AG20443 (cell line): ENCODE measurements around the gene TMED5.

ENCODE experiments used
- DNase-seq: peaks from one replicate; pipeline ENCODE4 v3.0.0; 2012; ENCODE audit warnings: low spot score, mixed read lengths

The TMED5 gene

DNA sequence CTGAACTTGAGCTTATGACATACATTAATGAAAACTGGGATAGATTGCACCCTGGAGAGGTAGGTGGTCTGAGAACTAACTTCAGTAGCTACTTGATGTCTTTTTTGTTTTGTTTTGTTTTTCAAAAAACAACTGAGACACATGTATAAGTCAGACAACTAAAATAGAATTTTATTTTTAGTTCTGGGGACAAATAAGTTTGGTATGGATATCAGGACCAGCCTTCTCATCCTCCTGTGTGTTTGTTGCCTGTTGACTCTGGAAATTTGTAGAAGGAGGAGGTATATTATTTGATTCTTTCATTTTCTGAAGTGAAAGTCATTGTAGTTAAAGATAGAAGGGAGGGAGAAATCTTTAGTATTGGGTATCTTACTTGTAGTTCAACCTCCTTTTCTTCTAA lies 59.6 kb downstream of the TMED5 start:
- DNase-seq: no peak

DNA sequence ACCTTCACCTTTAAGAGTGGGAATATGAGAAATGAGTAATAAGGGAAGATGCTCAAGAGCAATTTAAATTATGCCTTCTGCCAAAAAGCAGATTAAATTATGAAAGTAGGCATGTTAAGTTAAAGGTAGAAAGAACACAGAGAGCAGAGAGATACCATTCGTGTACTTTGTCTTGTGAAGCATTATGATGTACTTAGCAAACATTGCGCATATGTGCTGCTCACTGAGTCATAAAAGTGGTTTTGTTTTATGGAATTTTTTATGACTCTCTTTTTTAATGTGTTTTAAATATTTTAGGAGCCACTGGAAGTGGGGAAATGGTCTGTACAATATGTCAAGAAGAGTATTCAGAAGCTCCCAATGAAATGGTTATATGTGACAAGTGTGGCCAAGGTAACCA lies 65.8 kb downstream of the TMED5 start:
- DNase-seq: no peak

DNA sequence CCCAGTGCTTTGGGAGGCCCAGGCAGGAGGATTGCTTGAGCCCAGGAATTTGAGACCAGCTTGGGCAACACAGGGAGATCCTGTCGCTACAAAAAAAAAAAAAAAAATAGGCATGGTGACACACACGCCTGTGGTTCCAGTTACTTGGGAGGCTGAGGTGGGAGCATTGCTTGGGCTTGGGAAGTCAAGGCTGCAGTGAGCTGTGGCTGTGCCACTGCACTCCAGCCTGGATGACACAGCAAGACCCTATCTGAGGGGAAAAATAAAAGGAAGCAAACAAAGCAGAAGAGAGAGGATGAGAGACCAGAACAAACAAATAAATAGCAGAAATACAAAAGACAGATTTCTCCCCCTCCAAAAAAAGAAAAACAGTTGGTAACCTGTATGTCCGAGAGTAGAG lies 67.1 kb downstream of the TMED5 start:
- DNase-seq: no peak

DNA sequence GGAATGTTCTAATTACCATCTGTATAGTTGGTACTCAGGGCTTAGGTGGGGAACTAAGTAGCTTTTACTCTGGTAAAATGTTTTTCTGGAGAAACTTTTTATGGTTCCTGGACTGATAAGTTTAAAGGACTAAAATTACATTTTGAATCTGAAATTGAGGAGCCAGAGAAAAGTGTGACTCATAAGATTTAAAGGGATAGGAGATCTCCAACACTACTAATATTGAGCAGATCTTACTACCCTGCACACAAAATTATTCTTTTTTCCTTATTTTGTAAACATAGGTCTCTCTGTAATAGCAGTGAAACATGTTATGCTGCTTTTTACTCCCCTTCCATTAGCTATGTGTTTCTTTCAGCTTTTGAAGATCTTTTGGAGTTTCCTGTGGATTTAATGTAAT lies 68.7 kb downstream of the TMED5 start:
- no peak for DNase-seq

DNA sequence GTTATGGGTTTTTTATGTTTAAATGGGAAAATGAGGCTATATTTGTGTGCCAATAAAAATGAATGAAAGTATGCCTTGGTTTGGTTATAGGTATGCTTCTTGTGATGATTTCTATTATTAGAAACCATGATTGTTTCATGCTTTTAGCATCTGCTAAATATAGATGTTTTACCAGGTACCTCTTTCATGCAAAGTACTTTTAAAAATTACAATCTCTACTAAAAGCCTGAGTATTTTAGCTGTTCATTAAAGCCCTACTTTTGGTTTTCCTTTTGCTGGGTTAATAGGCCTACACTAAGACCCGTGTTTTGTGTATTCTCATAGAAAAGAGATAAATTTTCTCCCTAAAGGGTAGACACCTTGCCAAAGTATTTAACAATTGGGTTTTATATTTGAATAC lies 69.1 kb downstream of the TMED5 start:
- no peak for DNase-seq

DNA sequence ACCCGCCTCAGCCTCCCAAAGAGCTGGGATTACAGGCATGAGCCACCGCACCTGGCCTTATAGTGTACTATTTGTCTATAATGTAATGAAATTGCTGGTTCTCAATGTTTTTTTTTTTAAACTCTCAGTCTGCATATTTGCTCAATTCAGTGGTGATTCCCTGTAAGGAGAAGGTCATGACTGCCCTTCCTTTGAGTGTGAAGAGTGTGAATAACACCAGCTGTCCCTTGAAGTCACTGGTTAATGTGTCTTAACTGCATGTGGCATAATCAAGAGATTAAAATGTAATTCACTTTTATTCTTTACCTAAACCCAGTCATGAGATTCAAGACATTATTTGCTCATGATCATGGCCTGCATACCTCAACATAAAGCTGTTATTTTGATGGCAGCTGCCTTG lies 70.6 kb downstream of the TMED5 start:
- DNase-seq: no peak

DNA sequence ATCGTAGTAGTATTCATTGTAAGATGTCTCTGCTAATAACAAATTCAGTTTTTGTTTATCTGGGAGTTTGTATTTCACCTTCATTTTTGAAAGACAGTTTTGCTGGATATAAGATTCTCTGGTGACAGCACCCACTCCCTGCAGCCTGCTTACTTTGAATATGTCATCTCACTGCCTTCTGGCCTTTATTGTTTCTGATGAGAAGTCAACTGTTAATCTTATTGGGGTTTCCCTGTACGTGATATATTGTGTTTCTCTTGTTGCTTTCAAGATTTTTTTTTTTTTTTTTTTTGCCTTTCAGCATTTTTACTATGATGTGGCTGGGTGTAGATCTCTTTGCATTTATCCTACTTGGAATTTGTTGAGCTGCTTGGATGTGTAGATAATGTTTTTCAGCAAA lies 71.9 kb downstream of the TMED5 start:
- DNase-seq: no peak

DNA sequence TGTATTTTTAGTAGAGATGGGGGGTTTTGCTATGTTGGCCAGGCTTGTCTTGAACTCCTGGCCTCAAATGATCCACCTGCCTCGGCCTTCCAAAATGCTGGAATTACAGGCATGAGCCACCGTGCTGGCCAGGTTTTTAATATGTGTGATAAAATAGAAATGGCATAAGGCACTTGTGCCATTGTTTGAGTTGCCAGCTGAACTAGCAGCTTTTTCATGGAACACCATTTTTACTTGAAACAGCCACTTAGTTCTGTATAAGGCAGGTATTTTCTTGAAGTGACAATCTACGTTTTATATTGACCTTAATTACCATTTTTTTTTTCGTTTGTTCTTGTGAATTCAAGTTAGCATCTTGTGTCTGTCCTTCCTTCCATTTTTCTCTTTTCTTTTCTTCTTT lies 72.8 kb downstream of the TMED5 start:
- DNase-seq: no peak

DNA sequence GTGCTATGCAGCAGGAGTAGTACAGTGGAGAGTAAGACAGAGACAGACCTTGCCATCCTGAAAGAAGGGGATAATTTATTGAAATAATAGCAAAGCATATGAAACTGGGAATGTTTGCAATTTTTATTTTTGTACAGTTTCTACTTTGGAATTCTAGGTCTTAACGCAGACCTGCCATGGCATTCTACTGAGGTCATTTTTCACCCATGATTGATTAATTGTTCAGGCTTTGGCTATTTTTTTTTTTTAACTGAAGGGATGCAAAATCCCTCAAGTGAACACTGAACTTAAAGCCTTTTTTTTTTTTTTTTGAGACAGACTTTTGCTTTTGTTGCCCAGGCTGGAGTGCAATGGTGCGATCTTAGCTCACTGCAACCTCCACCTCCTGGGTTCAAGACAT lies 74.0 kb downstream of the TMED5 start:
- no peak for DNase-seq

DNA sequence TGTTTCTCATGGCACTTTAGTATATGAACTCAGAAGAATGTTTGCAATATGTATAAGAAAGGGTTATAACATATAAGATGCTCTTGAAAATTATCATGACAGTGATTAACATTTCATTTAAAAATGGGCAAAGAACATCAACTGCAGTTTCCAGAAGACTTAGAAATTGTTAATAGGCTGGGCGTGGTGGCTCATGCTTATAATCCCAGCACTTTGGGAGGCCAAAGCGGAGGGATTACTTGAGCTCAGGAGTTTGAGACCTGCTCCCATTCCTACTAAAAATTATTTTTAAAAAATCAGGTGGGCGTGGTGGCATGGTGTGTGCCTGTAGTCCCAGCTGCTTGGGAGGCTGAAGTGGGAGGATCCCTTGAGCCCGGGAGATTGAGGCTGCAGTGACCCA lies 78.1 kb downstream of the TMED5 start:
- DNase-seq: no peak
